Kidney tubule cell (primary cell): Measurements from ENCODE around the gene TMUB1.

Experiments used
- DNase-seq: peaks from one replicate; pipeline ENCODE4 v3.0.0-alpha.2; 2018; ENCODE audit warnings: low spot score

The TMUB1 gene

DNA sequence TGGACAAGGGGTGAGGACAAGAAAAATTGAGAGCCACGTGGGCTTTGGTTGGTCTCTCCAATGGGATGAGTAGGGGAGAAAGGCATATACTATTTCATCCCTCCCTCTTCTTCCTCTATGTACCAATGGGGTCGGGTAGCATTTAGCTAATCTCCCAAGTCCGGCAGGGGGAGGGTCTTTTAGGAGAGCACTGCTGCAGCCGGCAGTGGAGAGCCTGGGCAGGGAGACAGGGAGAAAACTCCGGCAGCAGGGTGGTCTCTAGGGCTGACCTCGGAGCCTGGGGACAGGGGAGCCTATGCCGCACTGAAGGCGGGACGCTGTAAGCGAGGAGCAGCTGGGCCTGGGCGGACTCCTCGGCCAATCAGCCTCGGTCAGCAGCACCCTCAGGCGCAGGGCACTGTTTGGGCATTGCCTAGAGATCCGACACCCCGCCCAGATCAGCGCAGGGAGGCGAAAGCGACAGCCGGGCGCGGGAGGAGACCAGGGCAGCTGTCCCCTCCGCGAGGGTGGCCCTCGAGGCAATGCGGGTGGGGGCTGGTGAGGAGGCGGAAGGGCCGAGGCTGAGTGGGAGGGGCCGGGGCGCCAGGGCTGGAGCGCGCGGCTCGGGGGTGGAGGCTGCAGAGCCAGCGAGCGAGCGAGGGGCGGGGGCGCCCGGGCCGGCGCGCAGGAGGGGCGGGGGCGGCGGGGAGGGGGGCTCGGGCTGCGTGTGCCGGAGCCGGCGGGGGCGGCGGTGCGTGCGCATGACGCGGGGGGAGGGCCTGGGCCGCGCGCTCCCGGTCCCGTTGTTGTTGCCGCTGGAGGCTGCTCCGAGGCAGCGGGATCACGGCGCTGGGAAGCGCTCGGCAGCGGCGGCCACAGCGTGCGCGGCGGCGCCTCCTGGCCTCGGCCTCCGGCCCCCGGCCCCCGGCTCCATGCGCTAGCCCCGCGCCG, 2.7 kb upstream of the TMUB1 start, which contains the start of gene AGAP3:
AGAP3 (plus strand) TSS at position 785 of the 930 bp plus-strand sequence. CDS start 267 bp downstream, outside the sequence.
- peak; percentile 81 for DNase-seq

DNA sequence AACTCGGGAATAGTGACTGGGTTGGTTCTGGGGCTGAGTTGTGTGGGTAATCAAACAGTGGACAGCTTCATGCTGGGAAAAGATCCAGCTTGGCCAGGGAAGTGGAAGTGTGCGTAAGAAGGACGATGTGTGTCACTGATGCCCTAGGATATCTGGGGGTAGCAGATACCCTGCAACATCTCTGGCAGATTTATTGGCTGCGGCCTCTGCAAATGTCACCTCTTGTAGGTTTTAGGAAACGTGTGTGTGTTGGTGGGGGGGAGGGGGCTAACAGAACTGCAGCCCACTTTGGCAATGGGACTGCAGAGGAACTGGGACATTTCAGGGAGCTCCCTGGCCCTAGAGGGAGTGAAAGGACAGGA, 2.0 kb upstream of the TMUB1 start:
- DNase-seq = no peak

DNA sequence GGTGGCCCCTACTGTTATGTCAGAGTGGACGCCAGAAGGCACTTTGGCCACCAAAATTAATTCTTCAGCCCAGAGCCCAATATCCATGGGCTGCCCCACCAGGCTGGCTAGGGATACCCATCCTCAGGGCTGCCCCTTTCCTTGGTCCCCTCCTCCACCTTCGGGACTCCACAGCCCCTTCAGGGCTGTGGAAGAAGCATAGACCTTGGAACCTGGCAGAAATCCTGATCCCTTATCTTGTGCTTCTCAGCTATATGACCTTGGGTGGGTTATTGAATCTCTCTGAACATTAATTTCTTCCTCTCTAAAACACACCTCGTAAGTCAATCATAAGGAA, 499 bp upstream of the TMUB1 start:
- no peak for DNase-seq

DNA sequence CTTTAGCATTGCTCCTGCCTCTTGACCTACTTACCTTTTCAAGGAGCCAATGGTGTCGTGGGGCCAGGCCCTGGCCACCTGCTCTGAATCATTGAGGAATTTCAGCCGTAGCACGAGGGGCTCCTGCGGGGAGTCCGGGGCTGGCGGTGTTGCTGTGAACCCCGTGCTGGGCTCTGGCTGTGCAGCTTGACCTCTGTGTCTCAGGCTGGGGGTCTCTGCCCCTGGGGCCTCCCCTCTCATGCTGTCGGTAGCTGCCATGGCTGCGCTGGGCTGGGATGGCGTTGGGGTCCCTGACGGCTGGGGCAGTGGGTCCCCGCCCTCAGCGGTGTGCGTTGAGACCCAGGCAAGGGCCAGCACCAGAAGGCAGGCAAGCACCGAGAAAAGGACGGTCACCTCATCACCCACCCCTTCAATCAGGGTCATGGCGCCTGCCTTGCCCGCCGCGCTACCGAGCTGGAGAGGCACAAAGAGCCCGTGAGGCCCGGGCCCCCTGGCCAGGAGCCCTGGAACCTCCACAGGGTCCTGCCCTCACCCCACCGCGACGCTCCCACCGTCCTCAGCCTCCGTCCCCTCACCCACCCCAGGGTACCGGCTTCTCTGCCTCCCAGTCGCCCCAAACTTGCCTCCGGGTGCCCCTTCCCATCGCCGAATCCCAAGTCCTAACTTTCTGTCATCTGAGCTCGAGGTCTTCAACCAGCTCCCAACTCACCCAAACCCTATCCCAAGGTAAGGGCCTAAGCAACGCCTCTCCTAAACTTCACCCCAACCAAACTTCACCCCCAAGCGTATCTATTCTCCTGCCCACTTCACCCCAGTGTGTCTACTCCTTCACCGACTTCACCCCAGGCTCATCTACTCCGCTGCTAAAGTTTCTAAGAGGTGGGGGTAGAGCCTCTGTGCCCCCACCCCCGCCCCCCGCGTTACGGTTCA, 887 bp downstream of the TMUB1 start:
- DNase-seq = no peak

DNA sequence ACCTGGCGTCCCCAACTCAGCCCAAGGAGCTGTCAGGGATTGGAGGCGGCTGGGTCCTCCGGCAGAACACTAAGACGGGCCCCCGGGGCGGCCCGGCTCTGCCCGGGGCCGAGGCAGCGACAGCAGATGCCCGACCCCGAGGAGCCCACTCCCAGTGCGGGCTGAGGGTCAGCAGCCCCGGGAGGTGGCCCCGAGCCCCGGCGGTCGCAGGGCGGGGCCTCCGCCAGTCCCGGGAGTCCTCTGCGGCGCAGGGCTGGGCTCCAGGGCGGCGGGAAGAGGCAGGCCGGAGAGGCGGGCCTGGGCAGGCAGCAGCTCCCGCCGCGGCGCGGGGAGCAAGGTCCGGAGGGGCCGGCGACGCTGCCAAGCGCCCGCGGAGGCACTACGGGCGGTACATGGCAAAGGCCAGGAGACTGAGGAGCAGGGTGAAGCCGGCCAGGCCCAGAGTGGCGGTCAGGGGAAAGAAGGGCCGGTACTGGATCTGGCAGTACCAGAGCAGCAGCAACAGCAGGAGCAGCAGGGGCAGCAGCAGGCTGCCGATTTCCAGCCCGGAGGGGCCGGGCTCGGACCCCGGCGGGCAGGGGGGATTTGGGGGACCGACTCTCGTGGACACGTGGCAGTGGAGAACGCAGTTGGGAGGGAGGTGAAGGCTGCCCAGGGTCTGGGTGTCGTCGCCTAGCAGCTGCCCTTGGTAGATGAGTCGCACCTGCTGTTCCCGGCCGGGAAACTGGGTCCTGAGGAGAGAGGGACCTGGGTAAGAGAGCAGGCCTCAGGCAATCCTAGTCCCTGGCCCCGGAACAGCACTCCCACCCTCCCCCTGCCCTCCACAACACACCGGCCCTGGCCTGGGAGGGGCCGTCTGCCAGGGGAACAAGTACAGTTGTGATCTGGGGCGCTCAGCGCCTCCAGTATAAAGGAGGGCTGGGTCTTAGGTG, 1.9 kb downstream of the TMUB1 start:
- peak; percentile 50 for DNase-seq

DNA sequence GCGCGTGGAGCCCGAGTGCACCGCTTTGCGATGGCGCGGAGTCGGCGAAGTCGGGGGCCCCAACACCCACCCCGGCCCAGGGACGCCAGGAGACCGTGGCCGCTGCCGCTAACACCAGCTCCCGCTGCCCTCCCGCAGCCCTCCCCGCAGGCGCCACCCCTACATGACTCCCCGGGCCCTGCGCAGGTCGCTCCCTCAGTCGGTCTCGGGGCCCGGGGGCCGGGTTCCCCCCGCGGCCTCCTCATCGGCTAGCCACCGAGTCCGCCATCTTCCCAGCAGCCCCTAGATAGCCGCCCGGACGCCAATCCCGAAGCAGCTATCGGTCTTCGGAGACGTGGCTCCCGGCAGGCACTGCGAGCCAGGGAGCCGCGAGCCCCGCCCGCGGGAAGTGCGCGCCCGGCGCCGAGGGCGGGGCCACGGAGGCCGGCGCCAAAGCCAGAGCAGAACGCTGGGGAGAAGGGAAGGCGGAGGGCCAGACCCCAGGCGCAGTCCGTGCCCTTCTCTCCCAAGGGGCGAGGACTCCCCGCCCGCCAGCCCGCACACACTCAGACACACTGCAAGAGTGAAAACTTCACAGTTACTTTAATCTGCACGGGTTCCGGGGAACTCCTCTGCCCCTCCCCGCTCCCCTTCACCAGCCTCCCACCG, 2.6 kb downstream of the TMUB1 start, which contains the start of gene FASTK:
FASTK (minus strand) TSS at position 288 of the 648 bp plus-strand sequence; CDS start at position 245, 43 bp downstream.
- DNase-seq = peak; percentile 94

DNA sequence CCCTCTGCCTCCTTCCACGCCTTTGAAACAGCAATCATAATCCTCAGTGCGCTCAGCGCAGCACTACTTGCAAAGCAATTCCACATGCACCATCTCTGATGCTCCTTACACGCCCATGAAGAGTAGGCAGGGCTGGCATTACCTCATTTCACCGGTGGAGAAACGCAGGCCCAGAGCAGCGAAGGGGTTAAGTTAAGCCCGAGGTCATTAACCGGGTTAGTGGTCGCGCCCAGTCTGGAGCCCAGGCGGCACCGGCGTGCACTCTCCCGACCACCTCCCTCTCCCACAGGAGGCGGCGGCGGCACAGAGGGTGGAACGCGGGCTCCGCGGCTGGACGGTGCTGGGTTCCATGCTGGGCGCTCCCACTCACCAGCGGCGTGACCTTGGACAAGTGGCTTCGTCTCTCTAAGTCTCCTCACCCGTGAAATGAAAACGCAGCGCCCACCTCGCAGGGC, 3.2 kb downstream of the TMUB1 start:
- peak; percentile 55 for DNase-seq

DNA sequence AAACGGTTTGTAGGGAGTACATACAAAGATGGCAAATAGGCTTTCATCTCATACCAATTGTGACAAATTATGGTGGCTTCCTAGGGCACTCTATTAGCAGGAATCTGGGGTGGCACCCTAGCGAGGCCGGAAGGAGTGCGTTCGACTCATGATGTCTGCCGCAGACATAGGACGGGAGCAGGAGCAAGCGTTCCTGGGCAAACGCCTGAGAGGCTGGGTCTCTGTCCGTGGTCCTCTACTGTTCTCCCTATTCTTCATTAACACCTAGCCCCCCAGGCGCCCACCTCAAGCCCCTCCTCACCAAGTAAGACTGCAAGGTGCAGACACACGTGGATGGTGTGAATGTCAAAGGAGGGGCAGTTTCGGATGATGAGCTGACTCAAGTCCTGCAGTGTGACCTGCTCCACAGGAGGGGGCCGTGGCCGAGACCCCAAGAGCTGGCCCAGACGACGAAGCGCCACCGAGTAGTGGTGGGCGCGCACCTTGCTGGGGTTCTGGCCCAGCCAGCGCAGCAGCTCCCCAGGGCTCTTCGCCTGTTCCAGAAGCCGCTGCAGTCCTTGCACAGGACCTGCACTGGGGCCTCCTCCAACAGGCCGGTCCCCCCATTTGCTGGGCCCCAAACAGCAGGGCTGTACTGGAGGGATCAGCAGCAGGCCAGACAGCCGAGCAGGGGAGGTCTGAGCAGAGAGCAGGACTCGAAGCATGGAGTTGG, 3.9 kb downstream of the TMUB1 start:
- no peak for DNase-seq

DNA sequence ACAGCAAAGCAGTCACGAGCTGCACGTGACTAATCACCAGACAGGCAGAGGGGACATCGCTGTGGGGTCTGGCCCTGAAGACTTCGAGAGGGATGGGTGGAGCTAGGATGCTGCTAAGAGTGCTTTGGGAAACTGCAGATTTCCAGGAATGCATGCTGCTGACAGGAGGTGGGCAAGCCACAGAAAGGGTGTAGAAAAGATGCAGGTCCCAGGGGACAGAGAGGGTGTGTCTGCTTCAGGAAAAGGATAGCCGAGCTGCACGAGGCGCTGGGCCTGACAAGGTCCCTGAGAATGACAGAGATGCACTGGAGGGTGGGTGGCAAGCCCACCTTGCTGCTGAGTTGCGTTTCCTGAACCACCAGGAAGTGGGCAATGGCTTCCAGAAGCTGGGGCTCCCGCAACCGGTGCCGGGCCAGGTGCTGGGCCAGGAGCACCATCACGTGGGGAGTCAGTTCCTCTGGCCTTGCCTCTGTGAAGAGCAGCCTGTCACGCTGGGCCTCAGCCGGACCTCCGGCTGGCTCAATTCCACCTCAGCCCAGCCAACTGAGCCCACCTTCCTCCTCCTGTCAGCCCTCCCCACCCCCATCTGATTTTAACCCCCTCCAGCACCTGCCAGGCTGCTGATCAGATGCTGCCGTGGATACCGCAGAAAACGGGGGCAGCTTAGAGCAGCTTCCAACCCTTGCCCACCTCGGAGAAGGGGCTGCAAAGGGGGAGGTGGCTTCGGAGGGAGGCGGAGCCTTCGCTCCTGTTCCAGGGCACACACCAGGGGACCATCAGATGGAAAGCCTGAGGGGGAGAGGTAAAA, 4.9 kb downstream of the TMUB1 start:
- DNase-seq = no peak

DNA sequence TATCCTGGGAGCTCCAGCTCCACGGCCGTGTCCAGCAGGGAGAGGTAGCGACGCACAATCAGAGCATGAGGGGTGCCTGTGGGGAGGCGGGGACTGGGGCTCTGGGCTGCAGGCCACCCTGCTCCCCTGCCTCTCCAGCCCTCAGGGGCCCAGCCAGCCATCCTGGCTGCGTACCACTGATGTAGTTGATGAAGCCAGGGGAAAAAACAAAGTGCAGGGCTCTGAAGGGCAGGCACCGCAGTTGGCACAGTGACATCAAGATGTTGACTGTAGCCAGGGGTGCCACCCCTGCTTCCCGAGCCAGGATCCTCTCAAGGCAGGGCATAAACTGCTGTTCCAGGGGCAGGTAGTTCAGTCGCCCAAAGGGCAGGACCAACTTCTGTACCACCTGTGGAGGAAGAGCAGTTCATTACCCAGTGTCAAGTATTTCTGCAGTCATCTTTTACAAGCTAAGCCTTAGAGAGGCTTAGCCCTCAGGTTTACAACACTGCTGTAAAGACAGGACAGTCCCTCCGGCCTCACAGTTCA, 5.5 kb downstream of the TMUB1 start:
- no peak for DNase-seq

DNA sequence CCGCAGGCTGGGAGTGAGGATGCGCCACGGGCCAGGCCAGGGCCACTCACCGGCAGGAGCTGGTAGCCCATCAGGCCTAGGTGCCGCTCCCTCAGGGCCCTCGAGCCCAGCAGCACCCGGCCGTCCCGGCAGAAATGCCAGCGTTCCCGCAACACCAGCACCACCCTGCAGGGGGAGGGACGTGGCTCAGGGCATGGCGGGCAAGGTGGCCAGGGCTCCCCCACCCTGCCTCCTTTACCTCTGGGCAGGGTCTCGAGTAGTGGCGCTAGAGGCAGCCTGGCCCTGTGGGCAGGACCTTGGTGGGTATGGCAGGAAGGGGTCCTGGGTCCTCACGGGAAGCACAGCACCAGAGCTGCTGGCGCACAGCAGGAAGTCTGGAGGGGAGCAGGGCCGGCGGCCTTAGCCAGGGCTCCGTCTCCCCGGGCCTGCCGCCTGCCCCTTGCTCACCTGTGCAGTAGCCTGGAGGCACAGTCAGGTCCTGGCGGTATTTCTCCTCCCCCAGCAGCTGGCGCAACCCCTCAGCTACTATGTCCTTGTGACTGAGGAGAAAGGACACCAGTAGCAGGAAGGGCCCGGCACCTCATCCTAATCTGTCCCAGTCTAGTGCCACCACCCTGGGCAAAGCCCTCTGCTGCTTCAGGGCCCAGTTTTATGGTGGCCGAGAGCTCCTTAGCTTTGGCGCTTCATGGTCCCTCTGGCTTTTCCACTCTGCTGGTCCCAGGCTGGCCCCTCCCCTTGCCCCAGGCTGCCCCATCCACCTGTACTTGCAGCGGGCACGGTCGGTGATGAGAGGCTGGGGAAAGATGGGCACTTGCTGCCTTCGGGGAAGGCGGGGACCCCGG, 6.2 kb downstream of the TMUB1 start:
- DNase-seq = peak; percentile 44

DNA sequence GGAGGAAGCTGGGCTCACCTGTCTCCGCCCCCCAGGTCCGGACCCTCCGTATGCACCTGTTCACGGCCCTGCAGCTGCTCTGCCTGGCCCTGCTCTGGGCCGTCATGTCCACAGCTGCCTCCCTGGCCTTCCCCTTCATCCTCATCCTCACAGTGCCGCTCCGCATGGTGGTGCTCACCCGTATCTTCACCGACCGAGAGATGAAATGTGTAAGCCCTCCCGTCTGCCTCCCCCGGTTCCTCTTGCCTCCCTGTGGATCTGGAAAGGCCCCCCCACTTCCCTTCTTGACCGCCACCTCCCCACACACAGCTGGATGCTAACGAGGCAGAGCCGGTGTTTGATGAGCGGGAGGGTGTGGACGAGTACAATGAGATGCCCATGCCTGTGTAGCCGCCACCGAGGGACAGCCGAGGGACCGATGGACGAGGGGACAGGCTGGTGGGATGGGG, 7.3 kb downstream of the TMUB1 start:
- DNase-seq = no peak

DNA sequence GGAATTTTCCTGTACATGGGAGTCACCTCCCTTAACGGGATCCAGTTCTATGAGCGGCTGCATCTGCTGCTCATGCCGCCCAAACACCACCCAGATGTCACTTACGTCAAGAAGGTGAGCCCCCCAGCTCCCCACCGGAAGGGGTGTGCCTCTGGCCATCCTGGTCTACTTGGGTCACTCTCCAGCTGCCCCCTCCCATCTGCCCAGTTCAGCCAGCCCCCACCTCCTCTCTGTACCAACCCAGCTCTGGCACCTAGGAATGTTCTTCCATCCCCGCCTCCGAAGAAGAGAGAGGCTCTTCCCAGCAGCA, 7.7 kb downstream of the TMUB1 start:
- DNase-seq = no peak

DNA sequence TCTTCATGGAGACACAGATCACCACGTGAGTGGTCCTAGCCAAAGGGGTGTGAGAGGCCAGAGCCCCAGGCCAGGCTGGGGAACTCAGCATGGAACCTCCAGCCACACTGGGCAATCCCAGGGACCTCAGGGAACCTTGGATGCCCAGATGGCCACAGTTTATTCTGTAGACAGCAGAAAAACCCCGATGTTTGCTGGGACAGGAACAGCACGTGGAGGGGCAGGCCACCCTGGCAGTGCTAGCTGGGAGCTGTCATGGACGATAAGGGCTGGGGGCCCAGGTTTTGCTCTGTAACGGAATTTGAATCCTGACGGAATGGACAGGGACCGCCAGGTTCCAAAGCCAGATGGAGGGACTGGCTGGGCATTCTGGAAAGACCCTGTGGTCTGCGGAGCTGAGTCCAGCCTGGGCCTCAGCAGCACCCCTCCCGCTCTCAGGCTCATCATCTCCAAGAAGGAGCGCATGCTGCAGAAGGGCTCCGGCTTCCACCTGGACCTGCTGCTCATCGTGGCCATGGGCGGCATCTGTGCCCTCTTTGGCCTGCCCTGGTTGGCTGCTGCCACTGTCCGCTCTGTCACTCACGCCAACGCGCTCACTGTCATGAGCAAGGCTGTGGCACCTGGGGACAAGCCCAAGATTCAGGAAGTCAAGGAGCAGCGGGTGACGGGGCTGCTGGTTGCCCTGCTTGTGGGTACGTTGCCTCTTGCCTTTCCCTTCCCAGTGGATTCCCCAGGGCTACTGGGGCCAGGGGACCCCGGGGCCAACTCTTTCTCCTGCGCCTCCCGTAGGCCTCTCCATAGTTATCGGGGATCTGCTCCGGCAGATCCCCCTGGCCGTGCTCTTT, 8.3 kb downstream of the TMUB1 start:
- DNase-seq = no peak

DNA sequence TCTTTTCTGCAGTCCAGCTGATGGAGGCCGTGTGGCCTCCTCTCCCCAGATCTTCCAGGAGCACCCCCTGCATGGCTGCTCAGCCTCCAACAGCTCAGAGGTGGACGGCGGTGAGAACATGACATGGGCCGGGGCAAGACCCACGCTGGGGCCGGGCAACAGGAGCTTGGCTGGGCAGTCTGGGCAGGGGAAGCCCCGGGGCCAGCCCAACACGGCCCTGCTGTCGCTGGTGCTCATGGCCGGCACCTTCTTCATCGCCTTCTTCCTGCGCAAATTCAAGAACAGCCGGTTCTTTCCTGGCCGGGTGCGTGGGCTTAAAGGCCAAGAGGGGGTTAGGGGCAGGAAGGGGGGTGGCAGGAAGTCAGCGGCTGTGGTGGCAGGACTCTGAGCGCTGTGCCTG, 9.3 kb downstream of the TMUB1 start:
- DNase-seq = no peak

DNA sequence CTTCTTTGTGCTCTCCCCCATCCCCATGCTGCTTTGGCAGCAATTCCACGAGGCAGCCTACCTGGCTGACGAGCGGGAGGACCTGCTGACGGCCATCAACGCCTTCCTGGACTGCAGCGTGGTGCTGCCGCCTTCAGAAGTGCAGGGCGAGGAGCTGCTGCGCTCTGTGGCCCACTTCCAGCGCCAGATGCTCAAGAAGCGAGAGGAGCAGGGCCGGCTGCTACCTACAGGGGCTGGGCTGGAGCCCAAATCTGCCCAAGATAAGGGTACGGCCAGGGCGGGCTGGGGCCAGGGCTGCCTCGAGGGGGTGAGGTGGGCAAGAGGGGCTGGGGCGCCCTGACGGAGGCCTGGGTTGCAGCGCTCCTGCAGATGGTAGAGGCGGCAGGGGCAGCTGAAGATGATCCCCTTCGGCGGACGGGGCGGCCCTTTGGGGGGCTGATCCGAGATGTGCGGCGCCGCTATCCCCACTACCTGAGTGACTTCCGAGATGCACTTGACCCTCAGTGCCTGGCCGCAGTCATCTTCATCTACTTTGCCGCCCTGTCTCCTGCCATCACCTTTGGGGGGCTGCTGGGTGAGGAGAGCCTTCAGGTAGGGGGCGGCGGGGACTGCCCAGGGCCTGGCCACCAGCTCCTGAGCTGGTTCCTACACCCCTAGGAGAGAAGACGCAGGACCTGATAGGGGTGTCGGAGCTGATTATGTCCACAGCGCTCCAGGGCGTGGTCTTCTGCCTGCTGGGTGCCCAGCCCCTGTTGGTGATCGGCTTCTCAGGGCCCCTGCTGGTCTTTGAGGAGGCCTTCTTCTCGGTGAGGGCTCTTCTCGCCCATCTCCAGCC, 12.0 kb downstream of the TMUB1 start:
- DNase-seq = no peak

DNA sequence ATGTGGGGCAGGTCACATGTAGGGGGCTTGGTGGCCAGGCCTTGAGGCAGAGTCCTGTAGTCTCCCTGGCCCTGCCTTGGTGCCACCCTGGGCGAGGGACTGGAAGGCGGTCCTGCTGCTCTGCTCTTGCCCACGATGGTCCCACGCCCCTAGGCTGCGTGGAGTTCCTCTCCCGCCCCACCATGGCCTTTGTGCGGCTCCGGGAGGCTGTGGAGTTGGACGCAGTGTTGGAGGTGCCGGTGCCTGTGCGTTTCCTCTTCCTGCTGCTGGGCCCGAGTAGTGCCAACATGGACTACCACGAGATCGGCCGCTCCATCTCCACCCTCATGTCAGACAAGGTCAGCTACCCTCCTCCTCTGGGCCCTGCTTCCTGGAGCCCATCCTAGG, 12.7 kb downstream of the TMUB1 start:
- DNase-seq = no peak
